GM12878 (cell line): ENCODE measurements around the gene METTL5. TPM values are rescaled to one million over a fixed set of nuclear protein-coding genes. Genes with fewer than 3 reads are reported as not detected.

Source experiments
- ATAC-seq: fragments of 200-7000 bp; cut with Tn5 transposase; 3 replicates; pipeline ENCODE4 v1.9.1; 2020; ENCODE audit warnings: mild to moderate bottlenecking, moderate library complexity
- BruUV-seq: library from RNA; stranded (reverse); fragments of 400-500 nt; replicated peaks from 2 replicates; lab custom pipeline; 2021; lab: Mats Ljungman, UMichigan
- CTCF ChIA-PET: fragments of 300-600 bp; sonication (Branson Sonifier 250); formaldehyde crosslinking; extraction: SDS; loops from one replicate; lab custom pipeline; 2021; ENCODE audit warnings: inconsistent platforms; lab: Yijun Ruan, JAX
- POLR2A ChIA-PET: fragments of 350-600 bp; formaldehyde crosslinking; extraction: SDS; loops from one replicate; lab custom pipeline; 2021; ENCODE audit warnings: inconsistent platforms; lab: Charles Lee
- RAD21 ChIA-PET: fragments of 300-600 bp; sonication (Branson Sonifier 250); formaldehyde crosslinking; loops from one replicate; lab custom pipeline; 2023; ENCODE audit warnings: antibody characterized with exemption; ENCODE audit not compliant: unreplicated experiment; lab: Charles Lee
- SMC1A ChIA-PET: fragments of 300-600 bp; sonication (Branson Sonifier 250); formaldehyde crosslinking; loops from one replicate; lab custom pipeline; 2023; ENCODE audit not compliant: unreplicated experiment, uncharacterized antibody; lab: Charles Lee
- DNase-seq: peaks from one replicate; pipeline ENCODE4 v3.0.0-alpha.2; 2011; ENCODE audit warnings: low read depth, low spot score
- FAIRE-seq: peaks from 3 replicates; lab custom pipeline; 2011; peaks lifted over from hg19 to GRCh38; lab: Jason Lieb, UNC
- H2AFZ ChIP-seq: 2 replicates; pipeline ENCODE4 v1.6.0; 2011; ENCODE audit warnings: low read depth, low read length, control low read depth; ENCODE audit not compliant: control insufficient read depth
- H3K27ac ChIP-seq: 2 replicates; pipeline ENCODE4 v1.5.1; 2011; ENCODE audit warnings: control low read depth; ENCODE audit not compliant: control insufficient read depth, insufficient read depth
- H3K27me3 ChIP-seq, 2 experiments: replicated peaks in 1 of 2; 2 replicates each; pipeline versions ENCODE4 v1.6.0 to v1.6.1; 2011; ENCODE audit warnings: low read length in 1 of 2; ENCODE audit not compliant: control insufficient read depth in 2 of 2, insufficient read depth in 2 of 2
- H3K36me3 ChIP-seq, 2 experiments: 2 replicates each; pipeline ENCODE4 v1.5.1; 2011; ENCODE audit warnings: low read length in 1 of 2; ENCODE audit not compliant: control insufficient read depth in 2 of 2, insufficient read depth in 2 of 2
- H3K4me1 ChIP-seq: 2 replicates; pipeline ENCODE4 v1.6.1; 2011; ENCODE audit warnings: mild to moderate bottlenecking, low read length, moderate library complexity, mixed read lengths; ENCODE audit not compliant: control insufficient read depth, insufficient read depth
- H3K4me2 ChIP-seq: 2 replicates; pipeline ENCODE4 v1.6.0; 2011; ENCODE audit warnings: control low read depth; ENCODE audit not compliant: control insufficient read depth, insufficient read depth
- H3K4me3 ChIP-seq: fragments of 200-600 bp; sonication (generic); 2 replicates; pipeline ENCODE4 v1.5.1; 2016
- H3K79me2 ChIP-seq: 2 replicates; pipeline ENCODE4 v1.6.0; 2011; ENCODE audit warnings: low read length; ENCODE audit not compliant: control insufficient read depth, insufficient read depth
- H3K9ac ChIP-seq: 2 replicates; pipeline ENCODE4 v1.8.0; 2011; ENCODE audit warnings: low read length, control low read depth, mixed read lengths; ENCODE audit not compliant: control insufficient read depth, insufficient read depth
- H3K9me3 ChIP-seq: replicated peaks from 3 replicates; pipeline ENCODE4 v1.5.1; 2011; ENCODE audit warnings: mild to moderate bottlenecking, low read length; ENCODE audit not compliant: control insufficient read depth, insufficient read depth
- H4K20me1 ChIP-seq: 2 replicates; pipeline ENCODE4 v1.6.0; 2011; ENCODE audit not compliant: control insufficient read depth, insufficient read depth
- BCL11A ChIP-seq: IDR thresholded peaks from 2 replicates; pipeline ENCODE4 v1.6.1; 2011; ENCODE audit warnings: low read depth, low read length
- ELK1 ChIP-seq: IDR thresholded peaks from 2 replicates; pipeline ENCODE4 v1.6.1; 2012; ENCODE audit warnings: low read depth, low read length, improper control_type of control experiment
- ESRRA ChIP-seq: IDR thresholded peaks from 2 replicates; pipeline ENCODE4 v1.6.1; 2012; ENCODE audit warnings: mild to moderate bottlenecking, low read length, improper control_type of control experiment
- FOS ChIP-seq: IDR thresholded peaks from 3 replicates; pipeline ENCODE4 v1.6.1; 2011; ENCODE audit warnings: borderline replicate concordance; ENCODE audit not compliant: insufficient read length; ENCODE audit errors: extremely low read depth
- GATAD2B ChIP-seq: fragments of 450-650 bp; conservative IDR thresholded peaks from 2 replicates; pipeline ENCODE4 v1.6.1; 2017; ENCODE audit warnings: low read depth, mild to moderate bottlenecking, moderate library complexity
- HDGF ChIP-seq: fragments of 450-650 bp; IDR thresholded peaks from 2 replicates; pipeline ENCODE4 v1.6.1; 2016; ENCODE audit warnings: antibody characterized with exemption
- IRF3 ChIP-seq: fragments of 450-650 bp; IDR thresholded peaks from 2 replicates; pipeline ENCODE4 v1.6.1; 2014; ENCODE audit warnings: mild to moderate bottlenecking
- MEF2A ChIP-seq: IDR thresholded peaks from 2 replicates; pipeline ENCODE4 v1.6.1; 2011; ENCODE audit warnings: low read depth, mild to moderate bottlenecking, low read length, moderate library complexity; ENCODE audit not compliant: insufficient read depth
- MXI1 ChIP-seq: fragments of 150-350 bp; IDR thresholded peaks from 2 replicates; pipeline ENCODE4 v1.6.1; 2011; ENCODE audit warnings: low read depth, mild to moderate bottlenecking, inconsistent platforms, low read length, improper control_type of control experiment
- PAX8 ChIP-seq: fragments of 450-650 bp; IDR thresholded peaks from 2 replicates; pipeline ENCODE4 v1.6.1; 2017; ENCODE audit warnings: mild to moderate bottlenecking, moderate library complexity
- PBX3 ChIP-seq: IDR thresholded peaks from 2 replicates; pipeline ENCODE4 v1.6.1; 2011; ENCODE audit warnings: mild to moderate bottlenecking, low read depth, low read length, moderate library complexity; ENCODE audit not compliant: insufficient replicate concordance
- PKNOX1 ChIP-seq: fragments of 450-650 bp; IDR thresholded peaks from 2 replicates; pipeline ENCODE4 v1.6.1; 2016; ENCODE audit warnings: mild to moderate bottlenecking
- ZBTB33 ChIP-seq: fragments of 450-650 bp; IDR thresholded peaks from 2 replicates; pipeline ENCODE4 v1.6.1; 2017; ENCODE audit warnings: mild to moderate bottlenecking
- ZNF207 ChIP-seq: fragments of 450-650 bp; IDR thresholded peaks from 2 replicates; pipeline ENCODE4 v1.6.1; 2014; ENCODE audit warnings: antibody characterized with exemption, mild to moderate bottlenecking, borderline replicate concordance
- ZNF622 ChIP-seq: fragments of 450-650 bp; IDR thresholded peaks from 2 replicates; pipeline ENCODE4 v1.6.1; 2017; ENCODE audit warnings: mild to moderate bottlenecking, inconsistent platforms
- WGBS: methylation state at CpG from one replicate; pipeline ENCODE4 v1.1.6; 2016; ENCODE audit warnings: low lambda C conversion rate; ENCODE audit not compliant: insufficient replicate concordance, insufficient coverage; ENCODE audit errors: missing lambda C conversion rate; 5-methylcytosine and 5-hydroxymethylcytosine counted together
- in situ Hi-C: fragments of 300-500 bp; cut with MboI; formaldehyde crosslinking; loops from 9 replicates; pipeline ENCODE4 v1.14.3; 2018; ENCODE audit warnings: mixed read lengths
- intact Hi-C: fragments of 100-400 bp; cut with micrococcal nuclease; formaldehyde crosslinking; loops from one replicate; pipeline ENCODE4 v1.14.2; 2022; ENCODE audit not compliant: unreplicated experiment
- polyA plus RNA-seq, 11 experiments: library from polyadenylated mRNA; depleted of rRNA in 4 of 11; unstranded in 6 of 11; stranded (reverse) in 5 of 11; fragments of >200 nt; fragmentation: Nextera tagmentation in 4 of 11; fragmentation: Illumina TruSeq in 1 of 11; extraction: Ambion mirVana in 4 of 11; extraction: Trizol in 1 of 11; gene quantifications; 1 replicate in 1 of 11; 2 replicates in 10 of 11; pipeline versions ENCODE4 v1.2.1 to v1.2.3, GENCODE V29; 2011 to 2016; ENCODE audit warnings: inconsistent platforms in 2 of 11, missing spikeins in 2 of 11, low read depth in 1 of 11
- total RNA-seq, 4 experiments: library from RNA; depleted of rRNA in 3 of 4; stranded (reverse); fragments of >200 nt in 3 of 4; fragmentation: Illumina TruSeq in 1 of 4; extraction: Trizol in 1 of 4; gene quantifications; 2 replicates each; pipeline versions ENCODE4 v1.2.1 to v1.2.3, GENCODE V29; 2013 to 2021

Gene METTL5
- total and polyA plus RNA-seq, 10 of the 15 experiments (the other 5 are each of a cell fraction or from before 2014, with no cell fraction given), result 55.0 to 204 (median 87.4) TPM

- BruUV-seq, result no TSS peak
- intact Hi-C loops, result loop anchor here (10.0 kb wide), 1 partner anchor 397 kb away; no protein-coding TSS in a partner anchor
- ATAC-seq, result peak; percentile 59
- peak overlapping the region; percentile 52; the same call in 1 of the 2 replicates for H3K27ac ChIP-seq
- 0% methylated on average over 10 of the region's 13 CpGs for WGBS
- DNase-seq, result peak; percentile 12
- no peaks in the 10 kb centered on the region for H3K9me3 ChIP-seq
- ChIA-PET CTCF (interaction anchor here (0.8 to 3.1 kb wide), 10 partner anchors 9 to 376 kb away, joined by 3 to 20 read pairs (median 4); partner anchors contain the start of gene SSB), SMC1A (interaction anchor here (0.5 to 3.0 kb wide), 12 partner anchors 9 to 375 kb away, joined by 3 to 13 read pairs (median 3); no protein-coding TSS in a partner anchor), POLR2A (interaction anchor here (0.6 to 1.5 kb wide), 8 partner anchors 24 to 322 kb away, joined by 3 to 5 read pairs (median 4); no protein-coding TSS in a partner anchor), RAD21 (interaction anchor here (0.6 to 1.9 kb wide), 13 partner anchors 14 to 400 kb away, joined by 3 to 6 read pairs (median 4); no protein-coding TSS in a partner anchor)
- peak overlapping the region; percentile 89 for H3K4me2 ChIP-seq
- in situ Hi-C loops, result no loop called here
- H3K79me2 ChIP-seq, result peaks cover 57% of the 10 kb centered on the region
- peak overlapping the region; percentile 66; the same call in 1 of the 2 replicates for H3K9ac ChIP-seq
- H3K4me3 ChIP-seq, result peak overlapping the region; percentile 95
- peaks cover 2% of the 10 kb centered on the region; the same call in 1 of the 2 replicates for H4K20me1 ChIP-seq
- no peaks in the 10 kb centered on the region for H3K27me3 ChIP-seq
- H2AFZ ChIP-seq, result peak overlapping the region; percentile 68; the same call in 1 of the 2 replicates
- no peak for FAIRE-seq
- H3K4me1 ChIP-seq, result peaks cover 8% of the 10 kb centered on the region; the same call in 1 of the 2 replicates
- H3K36me3 ChIP-seq, result no peaks in the 10 kb centered on the region
- no peak for TF ChIP-seq ESRRA
- TF ChIP-seq ZNF622, result no peak
- TF ChIP-seq PBX3, result peak; percentile 53
- no peak for TF ChIP-seq IRF3
- TF ChIP-seq ZNF207, result no peak
- no peak for TF ChIP-seq ZBTB33
- peak; percentile 66; the same call in 1 of the 2 replicates for TF ChIP-seq HDGF
- TF ChIP-seq PAX8, result no peak
- TF ChIP-seq FOS, result no peak
- TF ChIP-seq MEF2A, result no peak
- TF ChIP-seq BCL11A, result no peak
- TF ChIP-seq GATAD2B, result no peak
- peak; percentile 89 for TF ChIP-seq MXI1
- no peak for TF ChIP-seq ELK1
- TF ChIP-seq PKNOX1, result peak; percentile 90
Observed at GRCh38 chr2:169828141-169828811, 3.6 kb upstream of the METTL5 start.
